ENCODE results near the gene ACP2. TPM values are rescaled to one million over a fixed set of nuclear protein-coding genes. Genes with fewer than 3 reads are reported as not detected.

ACP2 gene
- polyA plus RNA-seq, 1 of the 3 experiments (the other 2 are of a cell fraction), result 17.5 TPM

- H3K36me3 ChIP-seq (replicated peaks in 1 of 2; ENCODE audit: control insufficient read depth in 1 of 2, insufficient read depth in 2 of 2, low read length in 1 of 2), result peaks cover 45 to 74% of the 10 kb centered on the region in 2 experiments
- H3K27me3 ChIP-seq (ENCODE audit: insufficient read depth), result no peaks in the 10 kb centered on the region
- peaks cover 2% of the 10 kb centered on the region for H4K20me1 ChIP-seq (ENCODE audit: insufficient read depth)
- no peak overlapping the region for H3K4me3 ChIP-seq (ENCODE audit: low read depth in 2 of 2, low read length in 1 of 2)
- H2AFZ ChIP-seq (ENCODE audit: low read depth), result no peak overlapping the region
- no peak overlapping the region for H3K4me2 ChIP-seq
- TF ChIP-seq USF2 (IDR thresholded peaks at IDR 0.05; ENCODE audit: borderline replicate concordance, low read depth, low read length), result no peak
- no peak for TF ChIP-seq IRF3 (IDR thresholded peaks at IDR 0.05; ENCODE audit: low read depth, low read length)
- TF ChIP-seq ELF1 (IDR thresholded peaks at IDR 0.05), result no peak
- TF ChIP-seq RAD21 (IDR thresholded peaks at IDR 0.05; ENCODE audit: low read length), result no peak
- no peak for TF ChIP-seq ZBTB33 (IDR thresholded peaks at IDR 0.05; ENCODE audit: borderline replicate concordance, low read depth)
- TF ChIP-seq SMC3 (IDR thresholded peaks at IDR 0.05; ENCODE audit: low read depth, low read length), result no peak
- TF ChIP-seq MEF2A (IDR thresholded peaks at IDR 0.05; ENCODE audit: borderline replicate concordance, low read depth), result no peak
- no peak for TF ChIP-seq CHD2 (IDR thresholded peaks at IDR 0.05; ENCODE audit: low read length, partially characterized antibody)
- TF ChIP-seq POLR2AphosphoS5 (IDR thresholded peaks at IDR 0.05; ENCODE audit: low read depth, low read length), result no peak
- TF ChIP-seq TEAD4 (IDR thresholded peaks at IDR 0.05; ENCODE audit: borderline replicate concordance, insufficient read depth), result no peak
- TF ChIP-seq REST (IDR thresholded peaks at IDR 0.05; ENCODE audit: low read depth, low read length), result no peak
- no peak for TF ChIP-seq RFX5 (IDR thresholded peaks at IDR 0.05; ENCODE audit: low read length)
- no peak for TF ChIP-seq NFIC (IDR thresholded peaks at IDR 0.05; ENCODE audit: borderline replicate concordance)
- no peak for TF ChIP-seq JUND (IDR thresholded peaks at IDR 0.05)
- no peak for TF ChIP-seq USF1 (IDR thresholded peaks at IDR 0.05; ENCODE audit: borderline replicate concordance, low read depth)
- TF ChIP-seq FOXM1 (IDR thresholded peaks at IDR 0.05; ENCODE audit: low read depth), result no peak
- TF ChIP-seq PBX3 (IDR thresholded peaks at IDR 0.05), result no peak
- 94% methylated on average over 4 of the region's 4 CpGs for WGBS (ENCODE audit: low lambda C conversion rate)
- ChIA-PET POLR2A (no interaction called here), CTCF (interaction anchor here (0.7 to 4.5 kb wide), 2 partner anchors 56 to 76 kb away, joined by 3 to 22 read pairs; no protein-coding TSS in a partner anchor)
- no peaks in the 10 kb centered on the region; a peak in 1 of 4 replicates for H3K4me1 ChIP-seq (ENCODE audit: control insufficient read depth in 1 of 2, insufficient read depth in 2 of 2, low read depth in 1 of 2, low read length in 1 of 2)
- no peaks in the 10 kb centered on the region for H3K9me3 ChIP-seq
- H3F3A ChIP-seq (replicated peaks; ENCODE audit: insufficient read depth), result peaks cover 3% of the 10 kb centered on the region
- H3K9ac ChIP-seq, result no peak overlapping the region
- no peaks in the 10 kb centered on the region for H3K9me2 ChIP-seq
- H3K79me2 ChIP-seq (ENCODE audit: insufficient read depth), result peaks cover 15% of the 10 kb centered on the region; the same call in 1 of the 2 replicates
- no peak for DNase-seq
- H3K27ac ChIP-seq (ENCODE audit: low read depth in 2 of 2, low read length in 1 of 2), result no peak overlapping the region
Measured at GRCh38 chr11:47278769-47279168, 30.2 kb upstream of the ACP2 start.

Data from SK-N-SH (cell line).